T1000 (cell line): ENCODE data around the gene RAB21.
"Not testable (repeated sequence)": the region's sequence is repeated elsewhere in the genome, so short reads cannot be mapped to it uniquely, and the experiment has no call there.

Source experiments
- DNase-seq: peaks from one replicate; lab custom pipeline; 2025; ENCODE audit warnings: mixed read lengths; lab: John Stamatoyannopoulos, UW

The RAB21 gene

GRCh38 chr12:71797531-71797930 is 42.9 kb downstream of the RAB21 start:
- DNase-seq, result no peak

GRCh38 chr12:71799106-71799505 is 44.4 kb downstream of the RAB21 start:
- no peak for DNase-seq

GRCh38 chr12:71800177-71800576 is 45.5 kb downstream of the RAB21 start:
- DNase-seq, result no peak

GRCh38 chr12:71804505-71804904 is 49.8 kb downstream of the RAB21 start:
- no peak for DNase-seq

- no peak for DNase-seq
Measured at GRCh38 chr12:71810921-71811320, 56.3 kb downstream of the RAB21 start.

- not testable (repeated sequence) for DNase-seq
Measured at GRCh38 chr12:71815242-71815641, 60.6 kb downstream of the RAB21 start.

GRCh38 chr12:71822088-71822487 is 67.4 kb downstream of the RAB21 start:
- DNase-seq, result not testable (repeated sequence)

- DNase-seq, result no peak
Measured at GRCh38 chr12:71828813-71829212, 74.2 kb downstream of the RAB21 start.

- DNase-seq, result no peak
Measured at GRCh38 chr12:71837356-71837755, 82.7 kb downstream of the RAB21 start.

- no peak for DNase-seq
Measured at GRCh38 chr12:71838231-71838630, 83.6 kb downstream of the RAB21 start.

- no peak for DNase-seq
Measured at GRCh38 chr12:71838676-71839075, 84.0 kb downstream of the RAB21 start.

GRCh38 chr12:71840231-71840847 is 85.7 kb downstream of the RAB21 start:
- DNase-seq, result no peak

- no peak for DNase-seq
Measured at GRCh38 chr12:71846322-71846940, 91.8 kb downstream of the RAB21 start.

GRCh38 chr12:71848212-71848611 is 93.5 kb downstream of the RAB21 start:
- no peak for DNase-seq

- DNase-seq, result no peak
Measured at GRCh38 chr12:71849109-71849851, 94.6 kb downstream of the RAB21 start.
